ENCODE data around the gene AMY1C.

DNA sequence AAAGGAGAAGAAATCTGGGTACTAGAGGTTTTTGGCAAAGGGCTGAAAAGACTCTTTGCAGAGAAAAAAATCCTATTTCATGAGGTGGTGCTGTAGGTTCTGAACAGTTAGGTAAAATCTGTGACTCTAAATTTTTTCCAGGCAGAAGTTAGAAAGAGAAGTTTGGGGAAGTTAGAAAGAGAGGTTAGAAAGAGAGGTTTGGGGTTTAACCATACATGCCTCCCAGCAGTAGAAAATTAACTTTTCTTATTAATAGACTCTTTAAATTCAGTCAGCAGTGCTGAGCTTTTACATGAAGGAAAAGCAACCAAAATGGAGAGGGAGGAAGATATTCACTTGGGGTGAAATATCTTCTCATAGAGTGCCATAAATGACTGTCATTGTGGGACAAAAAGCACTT is 12.2 kb downstream of the AMY1C start:
- TF ChIP-seq, protein P1, sequence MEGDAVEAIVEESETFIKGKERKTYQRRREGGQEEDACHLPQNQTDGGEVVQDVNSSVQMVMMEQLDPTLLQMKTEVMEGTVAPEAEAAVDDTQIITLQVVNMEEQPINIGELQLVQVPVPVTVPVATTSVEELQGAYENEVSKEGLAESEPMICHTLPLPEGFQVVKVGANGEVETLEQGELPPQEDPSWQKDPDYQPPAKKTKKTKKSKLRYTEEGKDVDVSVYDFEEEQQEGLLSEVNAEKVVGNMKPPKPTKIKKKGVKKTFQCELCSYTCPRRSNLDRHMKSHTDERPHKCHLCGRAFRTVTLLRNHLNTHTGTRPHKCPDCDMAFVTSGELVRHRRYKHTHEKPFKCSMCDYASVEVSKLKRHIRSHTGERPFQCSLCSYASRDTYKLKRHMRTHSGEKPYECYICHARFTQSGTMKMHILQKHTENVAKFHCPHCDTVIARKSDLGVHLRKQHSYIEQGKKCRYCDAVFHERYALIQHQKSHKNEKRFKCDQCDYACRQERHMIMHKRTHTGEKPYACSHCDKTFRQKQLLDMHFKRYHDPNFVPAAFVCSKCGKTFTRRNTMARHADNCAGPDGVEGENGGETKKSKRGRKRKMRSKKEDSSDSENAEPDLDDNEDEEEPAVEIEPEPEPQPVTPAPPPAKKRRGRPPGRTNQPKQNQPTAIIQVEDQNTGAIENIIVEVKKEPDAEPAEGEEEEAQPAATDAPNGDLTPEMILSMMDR (IDR thresholded peaks at IDR 0.05) = no peak
- no peak for TF ChIP-seq POLR2A (IDR thresholded peaks at IDR 0.05)

All from esophagus squamous epithelium (tissue), 4 donors.